ENCODE data around the gene CCDC146. TPM values are rescaled to one million over a fixed set of nuclear protein-coding genes. Genes with fewer than 3 reads are reported as not detected.
"Not testable (repeated sequence)": the region's sequence is repeated elsewhere in the genome, so short reads cannot be mapped to it uniquely, and the experiment has no call there.

CCDC146 gene
- total RNA-seq, 1 donor from 2014 or later = 6.1 TPM

DNA sequence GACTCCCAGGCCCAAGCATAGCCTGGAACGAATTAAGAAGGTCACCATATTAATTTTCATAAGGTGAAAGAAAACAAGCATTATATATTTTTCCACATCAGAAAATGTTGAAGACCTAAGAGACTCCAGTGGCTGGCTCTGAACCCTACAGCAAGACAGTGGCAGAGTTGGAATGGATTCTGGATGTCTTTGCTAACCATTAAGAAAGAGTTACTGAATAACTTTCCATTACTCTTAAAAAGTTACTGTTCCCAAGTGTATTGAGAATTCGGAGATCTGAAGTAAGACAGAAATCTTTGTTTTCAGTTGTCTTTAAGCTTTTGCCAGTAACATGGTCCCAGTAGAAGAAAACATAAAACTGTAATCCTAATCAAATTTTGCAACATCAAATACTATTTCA lies 30.1 kb upstream of the CCDC146 start:
- DNase-seq (ENCODE audit: low spot score); H3K4me3 Mint-ChIP-seq; H3K4me3 ChIP-seq: not testable (repeated sequence)

GRCh38 chr7:77100501-77100900 lies 21.9 kb upstream of the CCDC146 start:
- H3K36me3 Mint-ChIP-seq; H3K79me2 ChIP-seq (ENCODE audit: low read depth); H3K9ac ChIP-seq; H3K4me2 ChIP-seq; H3K4me1 Mint-ChIP-seq; H3K36me3 ChIP-seq; H3K27ac Mint-ChIP-seq; H3K9me3 Mint-ChIP-seq; H3K4me3 Mint-ChIP-seq; H2AFZ ChIP-seq (replicated peaks); H3K9me3 ChIP-seq (ENCODE audit: low read depth); DNase-seq (ENCODE audit: low spot score); H3K4me3 ChIP-seq; H3K27me3 Mint-ChIP-seq (ENCODE audit: insufficient read depth, low read depth); H3K4me1 ChIP-seq; H3K27ac ChIP-seq; H3F3A ChIP-seq (ENCODE audit: low read depth); H3K27me3 ChIP-seq; H4K20me1 ChIP-seq (ENCODE audit: low read depth): not testable (repeated sequence)

More for the DNA sequence above, 30.1 kb upstream of the CCDC146 start:
- H3K4me1 ChIP-seq; H3K27ac ChIP-seq; H3K36me3 ChIP-seq; H3K36me3 Mint-ChIP-seq; H4K20me1 ChIP-seq (ENCODE audit: low read depth); H3K4me1 Mint-ChIP-seq; H3K27me3 ChIP-seq; H3K9me3 Mint-ChIP-seq; H3K79me2 ChIP-seq (ENCODE audit: low read depth); H3K9ac ChIP-seq; H3K4me2 ChIP-seq; H3K9me3 ChIP-seq (ENCODE audit: low read depth); H3K27ac Mint-ChIP-seq; H3K27me3 Mint-ChIP-seq (ENCODE audit: insufficient read depth, low read depth); H2AFZ ChIP-seq (replicated peaks); H3F3A ChIP-seq (ENCODE audit: low read depth): not testable (repeated sequence)

GRCh38 chr7:77101187-77101586 lies 21.2 kb upstream of the CCDC146 start:
- not testable (repeated sequence) for H3K27ac ChIP-seq; H3K4me2 ChIP-seq; DNase-seq (ENCODE audit: low spot score); H3K9me3 ChIP-seq (ENCODE audit: low read depth); H4K20me1 ChIP-seq (ENCODE audit: low read depth); H3K9ac ChIP-seq; H3K27me3 Mint-ChIP-seq (ENCODE audit: insufficient read depth, low read depth); H2AFZ ChIP-seq (replicated peaks); H3K36me3 Mint-ChIP-seq; H3K27ac Mint-ChIP-seq; H3K4me3 ChIP-seq; H3K36me3 ChIP-seq; H3K4me1 Mint-ChIP-seq; H3K79me2 ChIP-seq (ENCODE audit: low read depth); H3F3A ChIP-seq (ENCODE audit: low read depth); H3K9me3 Mint-ChIP-seq; H3K4me3 Mint-ChIP-seq; H3K4me1 ChIP-seq; H3K27me3 ChIP-seq

DNA sequence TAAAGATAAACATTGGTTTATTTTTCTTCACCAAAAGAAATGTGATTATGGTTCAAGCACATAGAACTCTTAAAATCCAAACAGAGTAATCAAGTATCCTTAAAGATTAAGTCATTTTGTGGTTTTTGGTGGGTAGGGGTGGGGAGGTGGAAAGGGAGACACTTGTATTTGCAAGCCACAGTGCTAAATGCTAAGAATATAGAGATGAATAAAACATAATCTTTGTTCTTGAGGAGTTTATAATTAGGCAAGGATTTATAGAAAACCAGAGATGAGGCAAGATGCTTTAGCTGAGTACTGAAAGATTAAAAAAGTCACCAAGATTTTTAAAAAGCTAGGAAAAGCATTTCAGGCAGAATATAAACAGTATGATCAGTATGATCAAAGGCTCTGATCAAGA lies 19.7 kb upstream of the CCDC146 start:
- not testable (repeated sequence) for H3K27ac Mint-ChIP-seq; H3K36me3 ChIP-seq; H4K20me1 ChIP-seq (ENCODE audit: low read depth); H3K36me3 Mint-ChIP-seq; H3K9me3 Mint-ChIP-seq; H3K4me3 ChIP-seq; H3K9me3 ChIP-seq (ENCODE audit: low read depth); H3K4me1 ChIP-seq; H3K9ac ChIP-seq; H2AFZ ChIP-seq (replicated peaks); H3K27ac ChIP-seq; H3K27me3 Mint-ChIP-seq (ENCODE audit: insufficient read depth, low read depth); H3K4me1 Mint-ChIP-seq; H3K4me3 Mint-ChIP-seq; H3K79me2 ChIP-seq (ENCODE audit: low read depth); H3K27me3 ChIP-seq; H3F3A ChIP-seq (ENCODE audit: low read depth); H3K4me2 ChIP-seq; DNase-seq (ENCODE audit: low spot score)

- not testable (repeated sequence) for H4K20me1 ChIP-seq (ENCODE audit: low read depth); H3K9me3 ChIP-seq (ENCODE audit: low read depth); H3K27ac Mint-ChIP-seq; H3K9me3 Mint-ChIP-seq; H3K36me3 Mint-ChIP-seq; H3K4me1 Mint-ChIP-seq; H3K36me3 ChIP-seq; H3K27me3 Mint-ChIP-seq (ENCODE audit: insufficient read depth, low read depth); DNase-seq (ENCODE audit: low spot score); H3K4me2 ChIP-seq; H3K27ac ChIP-seq; H3K4me3 Mint-ChIP-seq; H3F3A ChIP-seq (ENCODE audit: low read depth); H3K4me3 ChIP-seq; H3K27me3 ChIP-seq; H3K4me1 ChIP-seq; H3K9ac ChIP-seq; H3K79me2 ChIP-seq (ENCODE audit: low read depth); H2AFZ ChIP-seq (replicated peaks)
These were observed 16.5 kb upstream of the CCDC146 start for GRCh38 chr7:77105904-77106303.

- not testable (repeated sequence) for H3K79me2 ChIP-seq (ENCODE audit: low read depth); H3K27ac ChIP-seq; DNase-seq (ENCODE audit: low spot score); H3K4me3 Mint-ChIP-seq; H3K4me1 ChIP-seq; H3K4me3 ChIP-seq; H4K20me1 ChIP-seq (ENCODE audit: low read depth); H3K4me2 ChIP-seq; H3K27me3 Mint-ChIP-seq (ENCODE audit: insufficient read depth, low read depth); H3K9ac ChIP-seq; H3K36me3 Mint-ChIP-seq; H3K27me3 ChIP-seq; H3K9me3 Mint-ChIP-seq; H3K27ac Mint-ChIP-seq; H3K4me1 Mint-ChIP-seq; H3K9me3 ChIP-seq (ENCODE audit: low read depth); H3K36me3 ChIP-seq; H2AFZ ChIP-seq (replicated peaks); H3F3A ChIP-seq (ENCODE audit: low read depth)
These were observed 14.8 kb upstream of the CCDC146 start for GRCh38 chr7:77107659-77108058.

DNA sequence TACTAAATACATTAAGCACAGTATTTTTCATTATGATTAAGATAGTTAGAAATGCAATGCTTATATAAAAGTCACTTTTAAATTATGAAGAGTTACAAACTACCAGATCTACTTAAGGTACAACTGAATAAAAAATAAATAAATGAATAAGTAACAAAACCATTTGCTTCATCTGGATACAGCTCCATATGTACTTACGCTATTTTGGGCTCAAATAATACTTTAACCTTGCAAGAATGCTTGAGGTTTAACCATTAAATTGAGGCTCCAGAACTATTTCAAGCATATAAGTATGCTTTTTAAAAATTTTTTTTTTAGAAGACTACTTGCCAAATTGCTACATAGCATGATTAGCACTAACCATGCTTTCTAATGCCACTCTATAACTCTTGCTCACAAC lies 14.1 kb upstream of the CCDC146 start:
- not testable (repeated sequence) for H3K36me3 Mint-ChIP-seq; H3K36me3 ChIP-seq; H3K9ac ChIP-seq; H3K4me1 Mint-ChIP-seq; H3K27ac ChIP-seq; H3K9me3 ChIP-seq (ENCODE audit: low read depth); H3K4me3 Mint-ChIP-seq; H4K20me1 ChIP-seq (ENCODE audit: low read depth); H3K27me3 ChIP-seq; H3K4me2 ChIP-seq; H3K4me3 ChIP-seq; DNase-seq (ENCODE audit: low spot score); H3K27ac Mint-ChIP-seq; H3F3A ChIP-seq (ENCODE audit: low read depth); H3K79me2 ChIP-seq (ENCODE audit: low read depth); H3K9me3 Mint-ChIP-seq; H3K4me1 ChIP-seq; H2AFZ ChIP-seq (replicated peaks); H3K27me3 Mint-ChIP-seq (ENCODE audit: insufficient read depth, low read depth)
